ENCODE results near the gene TMA7B. TPM values are rescaled to one million over a fixed set of nuclear protein-coding genes. Genes with fewer than 3 reads are reported as not detected.

TMA7B gene
- total RNA-seq, 1 experiment from 2014 or later: not detected

GRCh38 chr22:39994041-39994565 lies 33.9 kb downstream of the TMA7B start:
- in situ Hi-C loops (cut with HindIII; ENCODE audit: low sequenced_read_pairs): no loop called here
- no peak for DNase-seq (ENCODE audit: low spot score)

GRCh38 chr22:39994566-39995392 lies 34.6 kb downstream of the TMA7B start, which contains the start of gene FAM83F:
TSS of gene FAM83F (plus strand) at chr22:39994954. CDS start at chr22:39995043, 89 bp downstream.
- in situ Hi-C loops (cut with HindIII; ENCODE audit: low sequenced_read_pairs): no loop called here
- DNase-seq (ENCODE audit: low spot score): no peak

- no peak for DNase-seq (ENCODE audit: low spot score)
- in situ Hi-C loops (cut with HindIII; ENCODE audit: low sequenced_read_pairs): no loop called here
Measured at GRCh38 chr22:39995393-39996252, 35.4 kb downstream of the TMA7B start.

GRCh38 chr22:39996732-39997131 lies 36.5 kb downstream of the TMA7B start:
- DNase-seq (ENCODE audit: low spot score): no peak
- in situ Hi-C loops (cut with HindIII; ENCODE audit: low sequenced_read_pairs): no loop called here

GRCh38 chr22:39997421-39997820 lies 37.2 kb downstream of the TMA7B start:
- no peak for DNase-seq (ENCODE audit: low spot score)
- in situ Hi-C loops (cut with HindIII; ENCODE audit: low sequenced_read_pairs): no loop called here

DNA sequence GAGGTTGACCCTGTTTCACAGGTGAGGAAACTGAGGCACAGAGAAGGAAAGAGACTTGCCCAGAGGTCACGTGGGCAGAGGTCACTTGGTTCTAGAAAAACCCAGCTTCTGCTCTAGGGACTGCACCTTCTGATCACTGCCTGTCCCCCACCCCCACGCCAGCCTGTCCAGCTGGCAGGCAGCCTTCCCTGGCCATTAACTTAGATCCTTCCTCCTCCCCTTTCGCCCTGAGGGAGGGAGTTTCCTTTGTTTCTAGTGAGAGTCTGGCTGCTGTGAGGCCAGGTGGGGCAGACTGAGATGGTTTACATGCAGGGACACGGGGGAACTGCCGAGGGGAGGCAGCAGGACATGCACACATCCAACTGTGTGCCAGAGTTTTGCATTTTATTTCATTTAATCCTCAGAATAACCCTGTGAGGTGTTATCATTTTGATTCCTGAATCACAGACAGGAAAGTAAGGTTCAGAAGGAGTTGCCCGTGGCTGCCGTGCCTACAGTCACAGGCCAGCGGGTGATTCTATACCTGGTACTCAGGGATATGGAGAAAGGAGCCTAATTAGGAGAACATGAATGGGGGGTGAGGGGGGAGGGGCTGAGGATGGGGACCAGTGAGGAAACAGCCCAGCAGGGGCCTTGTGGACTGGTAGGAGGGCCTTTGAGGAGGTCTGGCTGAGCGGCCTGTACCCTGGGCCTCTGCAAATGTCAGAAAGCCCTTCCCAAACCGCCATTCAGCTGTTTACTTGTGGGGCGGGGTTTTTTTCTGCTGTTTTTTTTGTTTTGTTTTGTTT lies 37.9 kb downstream of the TMA7B start:
- no peak for DNase-seq (ENCODE audit: low spot score)
- in situ Hi-C loops (cut with HindIII; ENCODE audit: low sequenced_read_pairs): no loop called here

DNA sequence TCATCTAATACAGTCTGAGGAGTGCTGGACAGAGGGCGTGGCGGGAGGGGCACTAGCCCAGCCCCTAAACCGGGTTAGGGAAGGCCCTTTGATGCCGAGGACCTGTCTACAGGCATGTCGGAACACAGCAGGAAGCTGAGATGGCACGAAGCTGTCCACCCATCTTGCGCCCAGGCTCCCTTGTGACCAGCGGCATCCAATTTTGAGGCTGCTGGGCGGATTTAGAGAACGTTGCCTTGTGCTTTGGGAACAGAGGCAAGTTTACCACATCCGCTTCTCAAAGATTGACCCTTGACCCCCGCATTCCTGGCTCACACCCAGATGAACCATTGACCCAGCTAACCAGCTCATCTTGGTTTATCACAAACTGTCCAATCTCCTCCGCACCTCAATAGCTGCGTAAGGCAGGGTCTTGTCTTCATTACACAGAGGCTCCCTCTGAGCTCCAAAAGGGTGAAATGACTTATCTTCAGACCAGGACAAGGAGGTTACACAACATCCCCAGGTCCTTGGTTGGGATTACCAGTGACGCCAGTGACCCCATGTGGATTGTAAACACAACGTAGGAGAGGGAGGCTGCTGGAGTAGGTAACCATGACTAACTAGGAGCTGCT lies 39.1 kb downstream of the TMA7B start:
- DNase-seq (ENCODE audit: low spot score): no peak
- in situ Hi-C loops (cut with HindIII; ENCODE audit: low sequenced_read_pairs): no loop called here

DNA sequence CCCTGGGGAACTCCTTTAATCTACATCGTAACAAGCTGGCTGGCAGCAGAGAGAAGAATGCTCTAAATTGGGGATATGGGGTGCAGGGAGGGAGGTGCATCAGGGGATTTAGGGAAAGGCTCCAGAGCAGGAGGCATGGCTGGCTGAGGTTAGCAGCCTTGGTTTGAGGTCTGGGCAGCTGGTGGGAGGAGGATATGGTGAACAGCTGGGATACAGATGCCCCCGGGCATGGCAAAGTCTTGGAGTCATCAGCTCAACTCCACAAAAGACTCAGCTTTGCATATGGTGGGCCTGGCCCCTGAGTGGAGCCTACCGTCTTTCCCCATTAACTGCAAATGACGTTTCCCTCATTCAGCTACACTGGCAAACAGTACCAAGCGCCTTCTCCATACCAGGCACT lies 40.0 kb downstream of the TMA7B start:
- in situ Hi-C loops (cut with HindIII; ENCODE audit: low sequenced_read_pairs): loop anchor here (10.0 kb wide), 1 partner anchor 75 kb away; no protein-coding TSS in a partner anchor
- DNase-seq (ENCODE audit: low spot score): no peak

DNA sequence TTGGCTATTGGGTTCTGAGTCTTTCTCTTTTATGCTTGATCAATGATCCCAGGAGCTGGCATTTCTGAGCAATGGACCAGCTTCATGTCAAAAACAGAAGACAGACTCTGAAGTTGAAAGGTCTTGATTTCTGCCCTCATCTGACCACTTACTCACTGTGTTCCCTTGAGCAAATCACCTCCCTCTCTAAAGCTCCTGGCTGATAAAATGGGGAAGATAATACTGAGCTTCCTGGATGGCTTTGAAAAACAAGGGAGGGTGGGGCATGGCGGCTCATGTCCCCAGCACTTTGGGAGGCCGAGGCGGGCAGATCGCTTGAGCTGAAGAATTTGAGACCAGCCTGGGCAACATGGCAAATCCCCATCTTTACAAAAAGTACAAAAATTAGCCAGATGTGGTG lies 40.9 kb downstream of the TMA7B start:
- in situ Hi-C loops (cut with HindIII; ENCODE audit: low sequenced_read_pairs): loop anchor here (10.0 kb wide), 1 partner anchor 76 kb away; no protein-coding TSS in a partner anchor
- no peak for DNase-seq (ENCODE audit: low spot score)

DNA sequence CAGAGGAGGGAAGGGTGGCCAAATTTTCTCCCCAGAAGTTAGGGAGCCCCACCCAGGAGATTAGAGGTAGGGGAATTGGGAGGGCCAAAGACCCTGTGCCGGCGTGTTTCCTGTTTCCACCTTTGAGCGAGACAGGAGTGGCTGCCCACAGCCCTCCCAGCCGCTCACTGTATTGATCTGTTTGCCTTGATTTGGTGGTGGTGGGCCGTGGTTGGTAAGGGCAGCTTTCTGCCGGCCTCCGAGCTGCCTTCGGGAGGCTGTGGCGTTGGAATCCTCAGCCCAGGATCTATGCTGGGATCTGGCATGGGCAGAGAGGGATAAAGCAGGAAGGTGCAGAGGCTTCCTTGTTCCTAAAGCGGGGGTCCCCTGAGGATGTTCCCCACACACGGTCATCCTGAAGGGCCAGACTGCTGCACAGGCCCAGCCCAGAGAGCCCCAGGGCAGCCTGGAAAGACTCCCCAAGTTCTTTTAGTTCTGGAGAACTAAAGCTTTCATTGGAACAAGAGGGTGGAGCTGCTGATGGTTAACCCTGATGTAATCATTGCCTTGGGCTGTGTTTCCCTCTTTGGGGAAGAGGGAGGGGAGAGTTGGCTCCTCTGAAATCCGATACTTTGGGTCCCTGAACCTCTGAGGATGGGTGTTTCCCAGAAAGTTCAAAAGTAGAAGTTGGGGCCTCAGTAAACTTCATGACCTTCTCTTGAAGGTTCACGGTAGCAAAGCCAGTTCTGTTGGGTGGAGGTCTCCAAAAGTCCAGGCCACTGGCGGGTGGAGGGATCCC lies 41.8 kb downstream of the TMA7B start:
- in situ Hi-C loops (cut with HindIII; ENCODE audit: low sequenced_read_pairs): loop anchor here (10.0 kb wide), 1 partner anchor 77 kb away; no protein-coding TSS in a partner anchor
- DNase-seq (ENCODE audit: low spot score): no peak

- in situ Hi-C loops (cut with HindIII; ENCODE audit: low sequenced_read_pairs): loop anchor here (10.0 kb wide), 1 partner anchor 78 kb away; no protein-coding TSS in a partner anchor
- no peak for DNase-seq (ENCODE audit: low spot score)
Measured at GRCh38 chr22:40002935-40003715, 42.9 kb downstream of the TMA7B start.

- DNase-seq (ENCODE audit: low spot score): no peak
- in situ Hi-C loops (cut with HindIII; ENCODE audit: low sequenced_read_pairs): loop anchor here (10.0 kb wide), 1 partner anchor 80 kb away; no protein-coding TSS in a partner anchor
Measured at GRCh38 chr22:40004836-40005235, 44.6 kb downstream of the TMA7B start.

DNA sequence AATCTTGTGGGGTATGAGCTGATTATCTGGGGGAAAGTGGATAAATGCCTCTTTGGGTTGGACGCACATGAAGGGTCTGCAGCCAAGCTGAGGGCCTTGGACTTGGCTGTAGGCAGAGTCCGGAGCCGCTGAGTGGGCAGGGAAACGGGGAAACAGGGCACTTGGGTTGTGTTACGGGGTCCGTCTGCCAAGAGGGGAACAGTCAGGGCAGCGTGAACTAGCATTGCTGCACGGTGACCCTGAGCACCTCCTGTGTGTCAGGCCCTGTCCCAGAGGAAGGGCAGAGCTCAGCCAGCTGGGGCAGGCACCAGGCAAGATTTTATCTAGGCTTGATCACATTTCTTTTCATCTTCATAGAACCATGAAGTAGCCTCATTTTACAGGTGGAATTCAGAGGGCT lies 46.4 kb downstream of the TMA7B start:
- no peak for DNase-seq (ENCODE audit: low spot score)
- in situ Hi-C loops (cut with HindIII; ENCODE audit: low sequenced_read_pairs): loop anchor here (10.0 kb wide), 1 partner anchor 82 kb away; no protein-coding TSS in a partner anchor

- in situ Hi-C loops (cut with HindIII; ENCODE audit: low sequenced_read_pairs): loop anchor here (10.0 kb wide), 1 partner anchor 83 kb away; no protein-coding TSS in a partner anchor
Measured at GRCh38 chr22:40007853-40008710, 47.9 kb downstream of the TMA7B start.

GRCh38 chr22:40008726-40009291 lies 48.6 kb downstream of the TMA7B start:
- in situ Hi-C loops (cut with HindIII; ENCODE audit: low sequenced_read_pairs): loop anchor here (10.0 kb wide), 1 partner anchor 84 kb away; no protein-coding TSS in a partner anchor
- no peak for DNase-seq (ENCODE audit: low spot score)

More at GRCh38 chr22:40007853-40008710, 47.9 kb downstream of the TMA7B start:
- DNase-seq (ENCODE audit: low spot score): no peak
